Omental fat pad (tissue), 4 donors: ENCODE results near the gene VPS37B. TPM values are rescaled to one million over a fixed set of nuclear protein-coding genes. Genes with fewer than 3 reads are reported as not detected.

ENCODE experiments used
- ATAC-seq: fragments of 150-250 bp; one replicate; pipeline ENCODE4 v1.9.1; 2016; ENCODE audit warnings: mild to moderate bottlenecking, moderate library complexity; ENCODE audit not compliant: low FRiP score
- DNase-seq: peaks from one replicate; pipeline ENCODE4 v3.0.0-alpha.2; 2019; ENCODE audit warnings: low spot score
- CTCF ChIP-seq, 3 donors: fragments of 450-650 bp; IDR thresholded peaks; one replicate each; pipeline ENCODE4 v1.5.1; 2016 to 2017; ENCODE audit warnings: antibody characterized with exemption in 3 of 3, mild to moderate bottlenecking in 3 of 3, moderate library complexity in 2 of 3
- total RNA-seq, 4 donors: library from RNA; depleted of rRNA; stranded (reverse); fragments of >200 nt; gene quantifications; one replicate each; pipeline ENCODE4 v1.1.0, GENCODE V29; 2016

The VPS37B gene
- total RNA-seq, 4 donors from 2014 or later: 20.7 to 45.0 (median 35.2) TPM

DNA sequence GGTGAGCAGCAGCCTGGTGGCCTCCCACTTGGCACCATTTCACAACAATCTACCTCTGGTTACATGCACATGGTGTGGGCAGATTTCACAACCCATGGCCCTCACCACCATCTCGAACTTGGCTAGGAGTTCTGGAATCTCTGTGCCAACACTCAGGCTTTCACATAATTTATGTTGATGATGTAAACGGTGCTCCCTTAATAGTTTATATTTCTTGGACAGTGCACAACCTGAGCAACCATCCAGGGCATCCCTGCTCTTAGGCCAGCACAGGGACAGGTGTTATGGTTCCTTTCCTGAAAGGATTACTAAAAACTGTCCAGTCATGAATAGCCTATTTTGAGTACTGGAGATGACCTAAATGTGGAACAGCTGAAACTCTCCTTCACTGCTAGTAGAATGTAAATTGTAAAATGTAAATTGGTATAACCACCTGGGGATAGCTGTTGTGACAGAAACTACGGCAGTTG, 41.7 kb upstream of the VPS37B start:
- ATAC-seq (no peak), DNase-seq (no peak)
- no peak for TF ChIP-seq CTCF (IDR thresholded peaks at IDR 0.05)

DNA sequence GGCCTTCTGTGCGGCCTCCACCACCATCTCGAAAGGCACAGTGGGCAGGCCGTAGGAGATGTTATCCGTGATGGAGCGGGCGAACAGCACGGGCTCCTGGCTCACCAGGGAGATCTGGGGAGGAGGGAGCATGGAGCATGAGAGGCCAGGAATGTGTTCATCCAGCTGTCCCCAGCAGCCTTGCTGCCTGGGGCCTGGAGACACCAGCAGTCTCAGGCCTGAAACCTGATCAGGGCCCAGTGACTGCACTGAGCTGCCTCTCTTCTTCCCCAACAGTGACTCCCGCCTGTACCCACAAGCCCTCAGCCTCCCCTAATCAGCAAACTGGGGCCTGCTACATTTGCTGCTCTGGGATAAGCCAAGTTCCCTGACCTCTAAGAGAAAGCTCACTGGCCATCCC, 39.4 kb upstream of the VPS37B start:
- ATAC-seq (no peak), DNase-seq (no peak)
- TF ChIP-seq CTCF (IDR thresholded peaks at IDR 0.05): no peak

DNA sequence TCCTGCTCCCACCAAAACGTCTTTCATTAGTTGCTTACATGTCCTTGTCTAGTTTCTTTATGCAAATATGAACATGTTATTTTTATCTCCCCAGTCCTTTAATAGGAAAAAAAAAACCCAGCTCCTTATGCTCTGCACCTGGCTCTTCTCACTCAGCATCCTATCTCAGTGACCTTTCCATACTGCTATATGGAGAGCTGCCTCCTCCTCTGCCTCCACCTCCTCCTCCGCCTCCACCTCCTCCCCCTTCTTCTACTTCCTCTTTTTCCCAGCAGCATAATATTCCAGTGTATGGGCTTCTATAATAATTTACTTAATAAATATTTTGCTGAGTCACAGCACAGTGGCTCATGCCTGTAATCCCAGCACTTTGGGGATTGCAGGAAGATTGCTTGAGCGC, 38.8 kb upstream of the VPS37B start:
- TF ChIP-seq CTCF (IDR thresholded peaks at IDR 0.05): no peak
- ATAC-seq (no peak), DNase-seq (no peak)

DNA sequence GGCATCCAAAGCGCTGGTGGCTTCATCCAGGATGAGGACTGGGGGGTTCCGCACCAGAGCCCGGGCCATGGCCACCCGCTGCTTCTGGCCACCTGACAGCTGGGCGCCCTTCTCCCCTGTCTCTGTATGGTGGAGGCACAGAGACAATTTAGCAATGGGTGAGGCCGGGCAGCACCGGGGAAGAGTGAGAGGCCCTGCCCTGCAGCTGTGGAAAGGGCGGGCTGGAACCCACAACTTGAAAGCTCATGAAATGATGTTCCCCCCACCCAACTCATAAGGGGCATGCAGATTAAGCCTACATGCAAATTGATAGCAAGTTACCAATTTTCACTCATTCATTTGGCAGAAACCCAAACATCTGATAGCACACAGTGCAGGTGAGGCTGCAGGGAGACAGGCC, 36.3 kb upstream of the VPS37B start:
- ATAC-seq (no peak), DNase-seq (no peak)
- no peak for TF ChIP-seq CTCF (IDR thresholded peaks at IDR 0.05)

- ATAC-seq: peak; percentile 14
- DNase-seq: no peak
- no peak for TF ChIP-seq CTCF (IDR thresholded peaks at IDR 0.05)
Measured at GRCh38 chr12:122929812-122930211, 33.9 kb upstream of the VPS37B start.

DNA sequence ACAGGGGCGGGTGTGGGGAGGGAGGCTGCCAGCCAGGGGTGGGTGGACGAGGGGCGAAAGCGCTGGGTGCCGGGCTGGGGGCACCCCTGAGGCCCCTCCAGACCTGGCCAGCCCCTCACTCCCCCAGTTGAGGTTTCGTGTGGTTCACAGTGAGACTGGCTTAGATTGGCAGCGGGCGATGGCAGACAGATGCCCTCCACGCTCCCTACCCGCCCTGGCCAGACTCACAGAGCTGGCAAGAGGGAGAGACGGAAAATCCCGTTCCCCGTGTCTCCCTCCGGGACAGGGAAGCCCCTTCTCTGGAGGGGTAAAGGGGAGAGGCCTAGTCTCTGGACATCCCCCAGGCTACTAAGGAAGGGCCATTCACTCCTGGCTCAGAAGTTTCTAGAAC, 33.2 kb upstream of the VPS37B start:
- no peak for TF ChIP-seq CTCF (IDR thresholded peaks at IDR 0.05)
- ATAC-seq (no peak), DNase-seq (no peak)

DNA sequence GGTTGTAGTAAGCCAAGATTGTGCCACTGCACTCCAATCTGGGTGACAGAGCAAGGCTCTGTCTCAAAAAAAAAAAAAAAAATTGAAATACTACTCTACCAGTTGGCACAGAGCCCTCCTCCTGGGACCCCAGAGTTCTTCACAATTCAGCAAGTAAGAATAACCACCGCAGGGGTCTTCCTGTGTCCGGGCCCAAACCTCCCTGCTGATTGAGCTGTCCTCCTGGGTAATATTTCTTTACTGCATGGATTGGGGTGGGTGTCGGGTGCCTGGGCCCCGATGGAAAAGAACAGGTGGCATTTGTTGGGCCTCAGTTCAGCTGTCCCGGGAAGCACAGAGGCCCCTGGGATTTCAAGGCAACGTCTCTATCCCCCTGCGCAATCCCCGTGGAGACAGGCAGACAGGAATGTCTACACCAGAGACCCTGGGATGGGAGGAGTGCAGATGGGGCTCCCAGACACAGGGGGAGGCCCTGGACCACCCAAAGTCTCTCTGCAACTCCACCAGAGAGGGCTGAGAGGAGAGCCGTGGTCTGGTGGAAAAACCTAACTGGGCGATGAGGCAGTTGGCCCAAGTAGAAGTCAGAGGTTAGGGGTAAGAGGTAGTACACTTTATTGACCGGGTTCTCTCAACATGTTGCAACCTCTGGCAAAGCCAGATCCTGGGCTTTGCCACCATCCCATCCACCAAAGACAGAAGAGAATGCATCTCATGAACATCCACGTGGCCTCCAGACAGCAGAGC, 32.7 kb upstream of the VPS37B start:
- no peak for TF ChIP-seq CTCF (IDR thresholded peaks at IDR 0.05)
- ATAC-seq (no peak), DNase-seq (no peak)
